NCI-H524 treated with DMSO at 0.1 percent for 48 hours (cell line): Measurements from ENCODE around the gene SUGCT.
A peak's percentile ranks its signal among the peaks of the same experiment; 100 is the strongest.

ENCODE experiments used
- DNase-seq: peaks from one replicate; lab custom pipeline; 2025; lab: John Stamatoyannopoulos, UW

SUGCT gene

DNA sequence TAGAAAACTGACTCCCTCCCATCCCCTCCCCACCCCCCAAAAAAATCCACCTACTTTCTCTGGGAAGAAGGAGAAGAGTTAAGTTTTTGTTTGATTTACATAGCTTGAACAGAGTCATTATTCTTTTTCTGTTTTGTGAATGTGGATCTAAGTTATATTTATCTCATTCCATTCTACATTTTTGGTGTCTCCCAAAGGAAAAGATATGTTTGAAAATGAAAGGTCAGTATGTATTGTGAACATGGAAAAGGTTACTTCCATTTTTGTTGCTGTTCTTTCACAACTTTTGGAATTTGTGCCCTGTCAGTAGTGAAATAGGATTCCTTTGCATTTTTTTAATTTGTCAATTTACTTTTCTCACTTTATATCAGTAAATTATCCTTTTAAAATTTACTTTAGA lies 547.9 kb downstream of the SUGCT start:
- no peak for DNase-seq

DNA sequence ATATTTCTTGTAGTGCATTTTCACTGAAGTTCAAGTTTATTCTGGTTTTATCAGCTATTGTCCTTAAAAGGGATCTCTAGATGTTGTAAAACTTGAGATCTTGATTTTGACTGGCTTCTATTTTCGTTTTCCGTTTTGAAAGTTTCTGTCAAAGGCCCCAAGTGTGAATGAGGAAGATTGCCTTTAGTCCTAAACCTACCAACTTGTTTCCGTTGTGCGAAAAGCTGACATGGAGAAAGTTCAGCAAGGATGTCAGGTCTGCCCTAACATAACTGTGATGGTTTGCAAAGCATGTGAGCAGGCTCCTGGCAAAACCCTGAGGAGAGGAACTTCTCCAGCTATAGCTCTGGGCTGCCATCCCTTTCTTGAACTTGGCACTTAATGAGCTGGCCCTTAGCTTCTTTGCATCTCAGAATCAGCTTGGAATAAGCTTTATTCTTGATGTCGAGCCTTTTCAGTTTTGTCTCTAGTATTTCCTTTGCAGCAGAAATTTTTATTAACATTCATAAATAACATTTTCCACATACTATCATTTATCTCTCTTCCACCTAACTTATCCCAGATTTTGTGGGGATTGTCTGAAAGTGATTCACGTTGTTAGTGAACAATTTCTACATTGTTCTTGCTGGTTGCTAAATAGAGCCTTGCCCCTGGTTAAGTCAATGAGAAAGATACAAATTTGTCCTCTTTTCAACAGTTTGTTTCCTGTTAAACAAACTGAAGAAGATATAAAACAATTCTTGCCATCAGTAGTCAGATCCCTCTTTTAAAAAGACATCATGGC lies 559.4 kb downstream of the SUGCT start:
- DNase-seq = no peak

- no peak for DNase-seq
Observed at GRCh38 chr7:40694991-40695390, 560.2 kb downstream of the SUGCT start.

- no peak for DNase-seq
Observed at GRCh38 chr7:40697653-40698052, 562.8 kb downstream of the SUGCT start.

- DNase-seq = no peak
Observed at GRCh38 chr7:40698214-40698920, 563.6 kb downstream of the SUGCT start.

DNA sequence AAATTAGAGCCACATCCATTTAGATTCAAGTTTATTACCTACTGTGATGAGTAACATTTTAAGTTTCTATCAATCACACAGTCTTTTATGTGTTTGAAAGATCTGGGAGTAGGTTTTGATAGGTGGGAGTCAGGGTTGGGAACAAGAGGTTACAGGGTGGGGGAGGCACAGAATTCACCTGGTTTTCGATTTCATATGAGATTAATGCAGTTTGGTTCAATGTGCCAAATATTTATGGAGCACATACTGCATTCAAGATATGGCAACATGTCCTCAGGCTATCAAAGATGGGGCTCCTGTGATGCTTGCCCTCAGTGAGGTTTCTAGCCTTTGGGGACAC lies 564.1 kb downstream of the SUGCT start:
- DNase-seq = no peak

- no peak for DNase-seq
Observed at GRCh38 chr7:40700653-40701421, 566.0 kb downstream of the SUGCT start.

DNA sequence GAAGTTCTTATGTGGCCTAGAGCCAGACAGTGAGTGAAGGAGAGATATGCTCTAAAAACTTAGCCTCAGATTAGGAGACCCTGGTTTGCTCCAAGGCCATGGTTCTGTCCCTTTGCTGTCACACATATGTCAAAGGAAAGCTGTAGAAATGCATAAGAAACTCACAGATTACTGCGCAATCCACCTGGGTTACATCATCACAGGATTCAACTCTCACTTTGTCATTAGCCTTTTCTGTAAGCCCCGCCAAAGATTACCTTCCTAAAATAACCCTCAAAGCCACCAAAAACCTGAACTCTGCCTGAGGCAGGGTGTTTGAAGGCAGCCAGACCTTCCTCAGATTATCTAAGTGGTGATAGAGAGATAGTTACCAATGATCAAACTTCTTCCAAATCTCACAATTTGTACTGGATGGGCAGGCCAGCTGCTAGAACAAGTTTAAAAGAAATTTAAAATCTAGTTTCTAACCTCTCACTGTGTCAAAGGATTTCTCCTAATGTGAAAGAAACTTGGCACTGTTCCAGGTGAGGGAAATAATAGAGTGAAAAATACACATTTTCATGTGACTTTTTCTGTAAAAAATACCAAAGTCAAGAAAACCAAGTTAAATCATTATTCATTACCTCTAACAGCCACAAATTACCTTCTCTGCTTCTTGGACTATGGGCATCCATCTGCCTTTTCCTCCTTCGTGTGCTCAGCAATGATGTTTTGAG lies 567.2 kb downstream of the SUGCT start:
- no peak for DNase-seq

- DNase-seq = peak; percentile 1
Observed at GRCh38 chr7:40704172-40704571, 569.4 kb downstream of the SUGCT start.

DNA sequence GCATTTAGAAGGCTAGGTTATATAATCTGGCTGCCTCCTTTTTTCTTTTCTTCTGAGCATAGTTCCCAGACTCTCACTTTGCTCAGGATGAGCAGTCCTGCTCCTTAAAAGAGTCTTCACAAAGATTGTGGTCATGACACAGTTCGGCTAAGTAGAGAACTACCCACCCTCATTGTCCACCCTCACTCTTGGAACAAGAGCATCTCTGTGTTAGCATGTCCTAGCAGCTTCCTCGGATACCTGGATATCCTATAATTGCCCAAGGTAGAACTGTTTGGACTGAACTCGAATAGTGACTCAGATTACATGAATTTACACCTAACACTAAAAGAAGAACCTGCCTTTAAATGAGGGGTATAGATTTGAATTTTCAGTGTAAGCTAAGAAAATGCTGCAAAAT lies 572.0 kb downstream of the SUGCT start:
- no peak for DNase-seq

DNA sequence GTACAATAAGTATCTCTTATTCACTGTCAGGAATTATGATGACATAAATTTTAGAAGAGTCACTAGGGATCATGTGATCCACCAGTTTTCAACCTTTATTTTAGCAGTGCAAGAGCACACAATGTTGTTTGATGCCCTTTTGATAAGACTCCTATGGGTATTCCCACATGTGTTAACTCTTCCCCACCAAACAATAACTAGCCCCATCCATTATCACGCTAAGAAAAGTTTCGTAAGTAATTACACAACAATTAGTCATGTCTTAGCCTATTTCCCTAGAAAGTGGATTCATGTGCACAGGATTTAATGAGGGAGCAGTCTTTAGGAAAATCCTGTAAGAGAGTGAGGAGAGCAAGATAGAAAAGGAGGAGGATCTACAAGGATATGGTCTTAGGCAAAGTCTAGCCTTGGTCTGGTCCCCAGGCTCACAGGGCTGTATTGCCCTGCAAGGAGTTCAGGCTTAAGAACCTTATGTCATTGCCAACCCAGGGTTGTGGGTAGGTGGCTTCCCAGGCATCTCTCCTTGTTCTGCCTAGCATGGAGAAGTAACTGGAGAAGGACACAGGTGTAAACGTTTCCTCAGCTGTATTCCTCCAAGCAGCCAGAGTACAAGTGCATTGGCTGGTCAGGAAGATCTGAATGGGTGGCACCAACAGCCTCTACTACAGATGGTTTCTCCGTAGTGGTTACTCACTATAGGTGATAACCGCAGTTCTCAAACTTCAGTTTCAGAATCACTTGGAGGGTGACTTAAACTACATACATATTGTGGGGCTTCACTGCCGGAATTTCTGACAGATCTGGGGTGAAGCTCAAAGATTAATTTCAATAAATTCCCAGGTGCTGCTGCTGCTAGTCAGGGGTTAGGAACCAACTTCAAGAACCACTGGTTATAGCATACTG lies 574.5 kb downstream of the SUGCT start:
- DNase-seq = no peak

DNA sequence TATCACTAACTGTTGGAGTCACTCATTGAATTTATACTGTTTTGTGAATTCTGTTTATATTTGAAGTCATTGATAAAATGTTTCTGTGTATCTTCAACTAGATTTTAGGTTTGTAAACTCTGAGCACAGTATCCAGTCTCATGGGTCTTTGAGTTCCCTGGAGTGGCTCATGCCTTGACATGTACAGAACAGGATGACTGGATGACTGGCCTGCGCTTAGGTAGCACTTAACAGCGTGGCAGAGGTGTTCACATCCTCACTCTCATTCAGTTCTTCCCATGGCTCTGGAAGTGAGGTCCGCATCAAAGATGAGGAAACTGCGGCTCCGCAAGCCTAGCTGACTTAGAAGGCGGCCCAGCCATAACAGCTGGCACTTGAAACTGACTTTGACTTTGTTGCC lies 576.9 kb downstream of the SUGCT start:
- no peak for DNase-seq

- DNase-seq = no peak
Observed at GRCh38 chr7:40714363-40715052, 579.7 kb downstream of the SUGCT start.

- no peak for DNase-seq
Observed at GRCh38 chr7:40715053-40715430, 580.2 kb downstream of the SUGCT start.

GRCh38 chr7:40716052-40716451 lies 581.2 kb downstream of the SUGCT start:
- DNase-seq = no peak

DNA sequence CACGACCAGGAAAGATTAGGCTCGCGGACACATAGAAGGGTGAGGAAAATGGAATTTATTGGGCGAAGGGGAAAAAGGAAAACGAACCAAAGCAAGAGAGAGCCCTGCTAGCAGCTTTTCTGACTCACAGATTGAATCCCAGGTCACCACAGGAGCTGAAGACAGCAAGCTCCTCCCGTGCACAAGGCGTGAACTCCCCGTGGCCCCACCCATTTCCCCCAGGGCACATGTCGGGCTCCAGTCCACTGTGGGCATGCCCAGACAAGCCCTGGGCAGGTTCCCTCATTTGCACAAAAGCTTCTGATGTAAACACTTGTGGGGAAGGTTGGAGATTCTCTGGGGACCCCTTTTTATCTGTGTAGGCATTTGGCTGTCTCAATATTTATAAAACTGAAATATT lies 582.4 kb downstream of the SUGCT start:
- peak; percentile 4 for DNase-seq

DNA sequence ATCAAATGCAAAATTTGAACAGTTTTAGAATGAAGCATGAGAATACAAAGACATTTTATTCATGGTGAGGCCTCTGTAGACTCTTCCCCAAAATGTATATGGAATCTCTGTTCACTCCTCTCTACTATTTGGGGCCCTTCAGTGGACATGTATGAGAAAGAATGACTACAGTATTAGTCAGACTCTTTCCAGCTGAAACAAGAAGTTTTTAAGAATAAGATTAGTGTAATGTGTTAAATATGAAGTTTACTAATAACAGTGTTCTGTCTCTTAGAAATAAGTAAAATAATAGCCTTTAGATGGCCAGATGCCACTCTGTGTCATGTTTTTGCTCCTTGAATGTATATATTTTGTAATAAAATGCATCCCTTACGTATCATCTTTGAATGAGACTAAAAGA lies 585.6 kb downstream of the SUGCT start:
- DNase-seq = no peak

DNA sequence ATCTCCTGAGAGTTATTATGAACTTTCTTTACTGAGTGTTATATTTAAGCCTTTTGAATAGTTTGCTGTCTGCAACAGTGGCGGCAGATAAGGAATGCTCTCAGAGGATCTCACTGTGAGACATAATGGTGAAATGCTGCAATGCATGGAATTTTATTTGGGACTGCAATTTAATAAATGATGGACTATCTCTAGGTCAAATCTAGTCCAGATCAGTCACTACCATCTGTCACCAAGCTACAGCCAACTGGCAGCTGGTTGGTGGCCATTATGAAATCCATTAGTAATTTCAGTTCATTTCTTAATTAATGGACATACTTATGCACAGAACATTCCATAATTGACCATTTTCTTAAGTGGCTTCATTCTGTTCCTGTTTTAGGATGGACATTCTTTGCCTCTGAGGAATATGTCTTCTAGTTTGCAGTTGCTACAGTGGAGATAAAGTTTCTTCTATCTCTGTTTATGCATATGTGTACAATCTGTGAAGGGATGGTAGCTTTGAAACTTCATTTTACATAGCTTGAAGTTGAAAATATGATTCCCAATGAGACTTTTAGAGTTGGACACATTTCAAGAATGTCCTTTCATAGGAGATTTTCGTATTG lies 586.6 kb downstream of the SUGCT start:
- peak; percentile 37 for DNase-seq

GRCh38 chr7:40722242-40722641 lies 587.4 kb downstream of the SUGCT start:
- no peak for DNase-seq

- no peak for DNase-seq
Observed at GRCh38 chr7:40723829-40724228, 589.0 kb downstream of the SUGCT start.
